ENCODE results near the gene KIF26B. TPM values are rescaled to one million over a fixed set of nuclear protein-coding genes. Genes with fewer than 3 reads are reported as not detected.

KIF26B gene
- total RNA-seq, 2 experiments from 2014 or later, result not detected

DNA sequence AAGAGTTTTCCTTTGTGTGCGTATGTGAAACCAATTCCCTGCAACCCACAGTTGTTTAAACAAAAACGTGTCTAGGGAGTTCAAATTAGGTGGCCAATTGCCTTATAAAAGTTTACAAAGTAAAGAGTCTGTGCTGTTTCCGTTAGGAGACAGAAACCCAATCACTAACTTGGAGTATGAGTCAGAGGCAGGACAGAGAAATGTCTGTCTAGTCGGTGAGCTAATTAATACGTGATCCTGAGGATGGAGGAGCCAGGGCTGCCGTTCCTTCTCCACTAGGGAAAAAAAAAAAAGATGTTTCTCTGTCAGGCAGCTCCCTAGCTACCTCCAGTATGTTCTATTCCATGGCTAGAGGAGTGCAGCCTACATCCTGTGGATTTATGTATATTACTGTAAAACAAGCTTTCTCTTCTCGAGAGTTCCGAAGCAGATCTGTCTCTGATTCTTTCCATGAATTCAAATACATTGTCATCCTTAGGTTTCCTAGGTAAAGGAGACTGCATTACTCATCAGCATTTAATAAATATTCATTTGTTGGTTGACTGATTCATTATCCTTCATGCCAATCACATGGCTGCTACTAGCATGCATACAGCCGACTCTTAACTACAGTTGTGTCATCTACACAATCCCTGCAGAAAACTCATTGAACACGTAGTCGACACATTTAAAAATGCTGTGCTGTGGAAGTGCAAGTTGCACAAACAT lies 430.6 kb downstream of the KIF26B start:
- Histone ChIP-seq H3K36me3 (ENCODE audit: insufficient read depth, low read length) (no peaks in the 10 kb centered on the region), H3K9me2 (ENCODE audit: insufficient read depth, low read length) (no peaks in the 10 kb centered on the region), H4K20me1 (ENCODE audit: insufficient read depth, low read length) (no peaks in the 10 kb centered on the region), H3K4me1 (ENCODE audit: insufficient read depth, low read length, poor library complexity, severe bottlenecking) (no peaks in the 10 kb centered on the region), H3K4me3 (ENCODE audit: low read depth, low read length, poor library complexity, severe bottlenecking) (no peak overlapping the region), H3K9me3 (ENCODE audit: low read length) (no peaks in the 10 kb centered on the region), H3K79me2 (ENCODE audit: insufficient read depth, low read depth, low read length) (no peaks in the 10 kb centered on the region), H3K27ac (ENCODE audit: low read depth, low read length, poor library complexity, severe bottlenecking) (no peak overlapping the region), H3K4me2 (ENCODE audit: low read length) (no peak overlapping the region), H2AFZ (ENCODE audit: low read length) (no peak overlapping the region)
- CTCF ChIA-PET (ENCODE audit: unreplicated experiment), result no interaction called here
- POLR2A ChIA-PET, result interaction anchor here (0.6 to 0.7 kb wide), 2 partner anchors 283 to 988 kb away, joined by 3 to 5 read pairs; no protein-coding TSS in a partner anchor
- intact Hi-C loops (cut with micrococcal nuclease; ENCODE audit: unreplicated experiment), result no loop called here
- no TSS peak for BruUV-seq (replicated peaks)
- no peak for TF ChIP-seq EZH2phosphoT487 (IDR thresholded peaks at IDR 0.05; ENCODE audit: borderline replicate concordance, low read depth, low read length)
- TF ChIP-seq, protein P1, sequence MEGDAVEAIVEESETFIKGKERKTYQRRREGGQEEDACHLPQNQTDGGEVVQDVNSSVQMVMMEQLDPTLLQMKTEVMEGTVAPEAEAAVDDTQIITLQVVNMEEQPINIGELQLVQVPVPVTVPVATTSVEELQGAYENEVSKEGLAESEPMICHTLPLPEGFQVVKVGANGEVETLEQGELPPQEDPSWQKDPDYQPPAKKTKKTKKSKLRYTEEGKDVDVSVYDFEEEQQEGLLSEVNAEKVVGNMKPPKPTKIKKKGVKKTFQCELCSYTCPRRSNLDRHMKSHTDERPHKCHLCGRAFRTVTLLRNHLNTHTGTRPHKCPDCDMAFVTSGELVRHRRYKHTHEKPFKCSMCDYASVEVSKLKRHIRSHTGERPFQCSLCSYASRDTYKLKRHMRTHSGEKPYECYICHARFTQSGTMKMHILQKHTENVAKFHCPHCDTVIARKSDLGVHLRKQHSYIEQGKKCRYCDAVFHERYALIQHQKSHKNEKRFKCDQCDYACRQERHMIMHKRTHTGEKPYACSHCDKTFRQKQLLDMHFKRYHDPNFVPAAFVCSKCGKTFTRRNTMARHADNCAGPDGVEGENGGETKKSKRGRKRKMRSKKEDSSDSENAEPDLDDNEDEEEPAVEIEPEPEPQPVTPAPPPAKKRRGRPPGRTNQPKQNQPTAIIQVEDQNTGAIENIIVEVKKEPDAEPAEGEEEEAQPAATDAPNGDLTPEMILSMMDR (conservative IDR thresholded peaks at IDR 0.05; ENCODE audit: low read length), result no peak
- no peak for DNase-seq (ENCODE audit: low spot score)

DNA sequence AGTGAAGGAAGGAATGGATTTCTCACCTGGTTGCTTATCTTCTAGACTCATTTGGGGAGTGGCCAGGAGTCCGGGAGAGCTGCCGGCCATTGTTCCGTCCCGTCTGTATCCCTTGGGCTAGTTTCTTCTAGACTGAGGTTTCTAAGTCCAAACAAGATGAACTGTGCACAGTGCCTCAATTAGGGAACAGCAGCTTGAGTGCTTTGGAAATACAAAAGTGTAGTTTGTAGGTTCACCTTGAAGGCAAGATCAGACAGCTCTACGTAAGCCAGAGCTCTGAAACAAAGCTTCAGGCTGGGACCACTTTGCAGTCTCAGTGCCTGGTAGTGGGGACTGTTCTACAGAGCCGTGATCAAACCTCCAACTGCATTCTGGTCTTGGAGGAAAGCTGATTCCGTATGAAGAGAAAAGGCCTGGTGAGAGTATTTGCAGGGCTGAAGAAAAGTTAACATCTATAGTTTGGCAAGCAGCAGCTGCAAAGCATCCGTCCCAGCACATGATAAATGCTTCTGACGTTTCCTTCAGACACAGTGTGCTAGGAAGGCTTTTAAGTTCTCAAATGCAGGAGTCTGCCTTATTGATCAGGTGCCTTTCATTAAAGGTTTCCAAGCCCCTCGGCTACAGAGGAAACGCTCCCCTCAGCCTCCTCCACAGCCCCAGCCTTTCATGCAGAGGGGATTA lies 432.8 kb downstream of the KIF26B start:
- H3K79me2 ChIP-seq (ENCODE audit: insufficient read depth, low read depth, low read length), result no peaks in the 10 kb centered on the region
- no peaks in the 10 kb centered on the region for H3K4me1 ChIP-seq (ENCODE audit: insufficient read depth, low read length, poor library complexity, severe bottlenecking)
- intact Hi-C loops (cut with micrococcal nuclease; ENCODE audit: unreplicated experiment), result no loop called here
- TF ChIP-seq, protein P1 (conservative IDR thresholded peaks at IDR 0.05; ENCODE audit: low read length), result no peak
- no peak for TF ChIP-seq EZH2phosphoT487 (IDR thresholded peaks at IDR 0.05; ENCODE audit: borderline replicate concordance, low read depth, low read length)
- no peak overlapping the region for H3K4me2 ChIP-seq (ENCODE audit: low read length)
- no peak overlapping the region for H3K27ac ChIP-seq (ENCODE audit: low read depth, low read length, poor library complexity, severe bottlenecking)
- CTCF ChIA-PET (ENCODE audit: unreplicated experiment), result no interaction called here
- H2AFZ ChIP-seq (ENCODE audit: low read length), result no peak overlapping the region
- H3K9me3 ChIP-seq (ENCODE audit: low read length), result no peaks in the 10 kb centered on the region
- POLR2A ChIA-PET, result no interaction called here
- H3K4me3 ChIP-seq (ENCODE audit: low read depth, low read length, poor library complexity, severe bottlenecking), result no peak overlapping the region
- H3K9me2 ChIP-seq (ENCODE audit: insufficient read depth, low read length), result no peaks in the 10 kb centered on the region
- no peaks in the 10 kb centered on the region for H4K20me1 ChIP-seq (ENCODE audit: insufficient read depth, low read length)
- no peak for DNase-seq (ENCODE audit: low spot score)
- BruUV-seq (replicated peaks), result no TSS peak
- H3K36me3 ChIP-seq (ENCODE audit: insufficient read depth, low read length), result no peaks in the 10 kb centered on the region

DNA sequence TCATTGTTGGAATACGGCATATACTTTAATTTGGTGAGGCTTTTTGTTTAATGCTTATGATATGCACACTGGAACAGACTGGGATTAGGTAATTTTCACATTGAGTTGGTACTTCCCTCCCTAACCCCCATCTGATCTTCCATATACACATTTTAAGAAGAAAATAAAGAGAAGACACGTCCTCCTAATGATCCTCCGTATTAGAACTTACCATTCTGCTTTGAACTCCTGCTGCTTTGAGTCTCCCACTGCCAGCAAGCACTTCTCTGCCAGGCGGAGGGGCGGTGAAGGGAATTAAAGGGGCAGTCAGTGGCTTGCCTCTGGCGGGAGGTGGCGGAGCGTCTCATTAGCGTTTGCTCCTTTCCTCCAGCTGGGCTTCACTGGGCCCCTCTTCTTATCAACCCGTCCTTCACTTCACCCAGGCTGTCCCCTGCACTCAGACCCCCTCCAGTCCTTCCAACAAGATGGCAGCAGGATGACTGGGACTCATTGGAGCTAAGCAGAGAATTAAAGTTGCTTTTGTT lies 433.4 kb downstream of the KIF26B start:
- H3K9me2 ChIP-seq (ENCODE audit: insufficient read depth, low read length), result no peaks in the 10 kb centered on the region
- ChIA-PET POLR2A (no interaction called here), CTCF (ENCODE audit: unreplicated experiment) (no interaction called here)
- no peak overlapping the region for H3K4me2 ChIP-seq (ENCODE audit: low read length)
- H3K9me3 ChIP-seq (ENCODE audit: low read length), result no peaks in the 10 kb centered on the region
- no peak for DNase-seq (ENCODE audit: low spot score)
- H3K27ac ChIP-seq (ENCODE audit: low read depth, low read length, poor library complexity, severe bottlenecking), result no peak overlapping the region
- H3K79me2 ChIP-seq (ENCODE audit: insufficient read depth, low read depth, low read length), result no peaks in the 10 kb centered on the region
- no TSS peak for BruUV-seq (replicated peaks)
- H4K20me1 ChIP-seq (ENCODE audit: insufficient read depth, low read length), result no peaks in the 10 kb centered on the region
- H3K4me3 ChIP-seq (ENCODE audit: low read depth, low read length, poor library complexity, severe bottlenecking), result no peak overlapping the region
- intact Hi-C loops (cut with micrococcal nuclease; ENCODE audit: unreplicated experiment), result no loop called here
- H3K4me1 ChIP-seq (ENCODE audit: insufficient read depth, low read length, poor library complexity, severe bottlenecking), result no peaks in the 10 kb centered on the region
- H2AFZ ChIP-seq (ENCODE audit: low read length), result no peak overlapping the region
- H3K36me3 ChIP-seq (ENCODE audit: insufficient read depth, low read length), result no peaks in the 10 kb centered on the region
- TF ChIP-seq, protein P1 (conservative IDR thresholded peaks at IDR 0.05; ENCODE audit: low read length), result no peak
- TF ChIP-seq EZH2phosphoT487 (IDR thresholded peaks at IDR 0.05; ENCODE audit: borderline replicate concordance, low read depth, low read length), result no peak

All from OCI-LY7 (cell line).